Tongue (tissue), 2 donors: Measurements from ENCODE around the gene CPZ. TPM values are rescaled to one million over a fixed set of nuclear protein-coding genes. Genes with fewer than 3 reads are reported as not detected.
"Not testable (repeated sequence)": the region's sequence is repeated elsewhere in the genome, so short reads cannot be mapped to it uniquely, and the experiment has no call there.

ENCODE experiments used
- DNase-seq: peaks from one replicate; pipeline ENCODE4 v3.0.0-alpha.2; 2015
- total RNA-seq: library from RNA; depleted of rRNA; stranded (reverse); fragments of >200 nt; gene quantifications from one replicate; pipeline ENCODE4 v1.2.3, GENCODE V29; 2014

CPZ gene
- total RNA-seq, 1 donor from 2014 or later = 6.8 TPM

- no peak for DNase-seq
Measured at GRCh38 chr4:8640816-8641215, 48.3 kb downstream of the CPZ start.

GRCh38 chr4:8641256-8641655, 48.7 kb downstream of the CPZ start:
- DNase-seq = no peak

- no peak for DNase-seq
Measured at GRCh38 chr4:8641931-8642650, 49.5 kb downstream of the CPZ start.

- DNase-seq = no peak
Measured at GRCh38 chr4:8642651-8643321, 50.2 kb downstream of the CPZ start.

GRCh38 chr4:8643441-8643840, 50.9 kb downstream of the CPZ start:
- no peak for DNase-seq

- no peak for DNase-seq
Measured at GRCh38 chr4:8643986-8644385, 51.4 kb downstream of the CPZ start.

GRCh38 chr4:8644461-8644891, 51.9 kb downstream of the CPZ start:
- no peak for DNase-seq

- DNase-seq = no peak
Measured at GRCh38 chr4:8644966-8645752, 52.6 kb downstream of the CPZ start.

- no peak for DNase-seq
Measured at GRCh38 chr4:8645753-8646124, 53.2 kb downstream of the CPZ start.

GRCh38 chr4:8646296-8647093, 53.9 kb downstream of the CPZ start:
- DNase-seq = no peak

GRCh38 chr4:8647094-8647570, 54.6 kb downstream of the CPZ start:
- DNase-seq = no peak

GRCh38 chr4:8647626-8648025, 55.1 kb downstream of the CPZ start:
- DNase-seq = no peak

GRCh38 chr4:8648296-8648695, 55.7 kb downstream of the CPZ start:
- no peak for DNase-seq

GRCh38 chr4:8648816-8649630, 56.5 kb downstream of the CPZ start:
- DNase-seq = no peak

- no peak for DNase-seq
Measured at GRCh38 chr4:8649631-8650361, 57.2 kb downstream of the CPZ start.

- no peak for DNase-seq
Measured at GRCh38 chr4:8651661-8652180, 59.2 kb downstream of the CPZ start.

- DNase-seq = no peak
Measured at GRCh38 chr4:8652181-8653078, 59.9 kb downstream of the CPZ start.

GRCh38 chr4:8653326-8654000, 60.9 kb downstream of the CPZ start:
- DNase-seq = no peak

- DNase-seq = not testable (repeated sequence)
Measured at GRCh38 chr4:8654139-8654538, 61.6 kb downstream of the CPZ start.
